MCF 10A (cell line): Measurements from ENCODE around the gene CENPU. TPM values are rescaled to one million over a fixed set of nuclear protein-coding genes. Genes with fewer than 3 reads are reported as not detected.
A peak's percentile ranks its signal among the peaks of the same experiment; 100 is the strongest.

Source experiments
- BruUV-seq: library from RNA; stranded (reverse); fragments of 400-500 nt; replicated peaks from 2 replicates; lab custom pipeline; 2021; lab: Mats Ljungman, UMichigan
- CTCF ChIA-PET: fragments of 300-600 bp; sonication (Branson Sonifier 250); formaldehyde crosslinking; extraction: SDS; loops from one replicate; lab custom pipeline; 2021; ENCODE audit warnings: antibody characterized with exemption, inconsistent platforms; lab: Yijun Ruan, JAX
- POLR2A ChIA-PET: fragments of 300-600, 350-650 bp; sonication (Branson Sonifier 250); formaldehyde crosslinking; extraction: SDS; loops from one replicate; lab custom pipeline; 2020; ENCODE audit warnings: antibody characterized with exemption, inconsistent platforms; lab: Yijun Ruan, JAX
- DNase-seq: peaks from one replicate; pipeline ENCODE4 v3.0.0-alpha.2; 2018; ENCODE audit not compliant: unreplicated experiment
- H3K27ac Mint-ChIP-seq: one replicate; pipeline ENCODE4 v1.8.0; 2022; ENCODE audit warnings: mild to moderate bottlenecking, low read depth, mixed read lengths; ENCODE audit not compliant: unreplicated experiment
- H3K27me3 Mint-ChIP-seq: one replicate; pipeline ENCODE4 v1.8.0; 2022; ENCODE audit warnings: mixed read lengths; ENCODE audit not compliant: insufficient read depth, unreplicated experiment
- H3K36me3 Mint-ChIP-seq: one replicate; pipeline ENCODE4 v1.8.0; 2022; ENCODE audit warnings: mild to moderate bottlenecking, moderate library complexity, mixed read lengths; ENCODE audit not compliant: insufficient read depth, unreplicated experiment
- H3K4me1 Mint-ChIP-seq: one replicate; pipeline ENCODE4 v1.8.0; 2022; ENCODE audit warnings: mixed read lengths; ENCODE audit not compliant: insufficient read depth, unreplicated experiment
- H3K4me3 Mint-ChIP-seq: one replicate; pipeline ENCODE4 v1.8.0; 2022; ENCODE audit warnings: mild to moderate bottlenecking, moderate library complexity, mixed read lengths; ENCODE audit not compliant: unreplicated experiment
- H3K9me3 Mint-ChIP-seq: one replicate; pipeline ENCODE4 v1.8.0; 2022; ENCODE audit warnings: mixed read lengths; ENCODE audit not compliant: unreplicated experiment
- CTCF ChIP-seq: fragments of 200-600 bp; IDR thresholded peaks from one replicate; pipeline ENCODE4 v1.8.0; 2022; ENCODE audit warnings: antibody characterized with exemption, mild to moderate bottlenecking; ENCODE audit not compliant: unreplicated experiment
- intact Hi-C: fragments of 100-400 bp; cut with micrococcal nuclease; formaldehyde crosslinking; loops from 2 replicates; pipeline ENCODE4 v1.14.1; 2022
- total RNA-seq: library from RNA; stranded (reverse); gene quantifications from 2 replicates; pipeline ENCODE4 v1.2.3, GENCODE V29; 2022

CENPU gene
- total RNA-seq, 1 experiment from 2014 or later = 22.3 TPM

GRCh38 chr4:184668096-184668495 is 65.8 kb downstream of the CENPU start:
- no peak for DNase-seq
- TF ChIP-seq CTCF = no peak
- H3K27me3 Mint-ChIP-seq = no peaks in the 10 kb centered on the region
- ChIA-PET CTCF (interaction anchor here (0.6 to 0.8 kb wide), 2 partner anchors 9 to 36 kb away, joined by 3 read pairs; no protein-coding TSS in a partner anchor), POLR2A (no interaction called here)
- H3K27ac Mint-ChIP-seq = no peak overlapping the region
- H3K4me3 Mint-ChIP-seq = no peak overlapping the region
- peaks cover 58% of the 10 kb centered on the region for H3K36me3 Mint-ChIP-seq
- no peaks in the 10 kb centered on the region for H3K4me1 Mint-ChIP-seq
- intact Hi-C loops = no loop called here
- no peaks in the 10 kb centered on the region for H3K9me3 Mint-ChIP-seq
- no TSS peak for BruUV-seq

GRCh38 chr4:184666670-184667069 is 67.2 kb downstream of the CENPU start:
- Mint-ChIP-seq H3K4me1 (no peaks in the 10 kb centered on the region), H3K27me3 (no peaks in the 10 kb centered on the region), H3K36me3 (peaks cover 47% of the 10 kb centered on the region), H3K9me3 (no peaks in the 10 kb centered on the region), H3K4me3 (no peak overlapping the region), H3K27ac (no peak overlapping the region)
- intact Hi-C loops = no loop called here
- ChIA-PET CTCF (interaction anchor here (0.6 to 0.7 kb wide), 2 partner anchors 17 to 403 kb away, joined by 3 read pairs; no protein-coding TSS in a partner anchor), POLR2A (no interaction called here)
- no TSS peak for BruUV-seq
- DNase-seq = no peak
- no peak for TF ChIP-seq CTCF

- H3K36me3 Mint-ChIP-seq = peaks cover 49% of the 10 kb centered on the region
- H3K27ac Mint-ChIP-seq = no peak overlapping the region
- no peaks in the 10 kb centered on the region for H3K9me3 Mint-ChIP-seq
- intact Hi-C loops = no loop called here
- peak; percentile 15 for DNase-seq
- no peaks in the 10 kb centered on the region for H3K4me1 Mint-ChIP-seq
- no TSS peak for BruUV-seq
- no peak for TF ChIP-seq CTCF
- H3K4me3 Mint-ChIP-seq = no peak overlapping the region
- POLR2A ChIA-PET = interaction anchor here (0.5 to 1.2 kb wide), 4 partner anchors 11 to 738 kb away, joined by 3 to 4 read pairs (median 3); no protein-coding TSS in a partner anchor
- CTCF ChIA-PET = no interaction called here
- H3K27me3 Mint-ChIP-seq = no peaks in the 10 kb centered on the region
Observed at GRCh38 chr4:184664445-184665210, 69.3 kb downstream of the CENPU start.

GRCh38 chr4:184662236-184662635 is 71.7 kb downstream of the CENPU start:
- Mint-ChIP-seq H3K4me3 (no peak overlapping the region), H3K27me3 (no peaks in the 10 kb centered on the region), H3K4me1 (no peaks in the 10 kb centered on the region), H3K27ac (no peak overlapping the region), H3K36me3 (peaks cover 46% of the 10 kb centered on the region), H3K9me3 (no peaks in the 10 kb centered on the region)
- no TSS peak for BruUV-seq
- CTCF ChIA-PET = interaction anchor here (0.7 to 1.2 kb wide), 2 partner anchors 387 to 398 kb away, joined by 3 read pairs; no protein-coding TSS in a partner anchor
- DNase-seq = no peak
- POLR2A ChIA-PET = interaction anchor here (0.9 to 1.1 kb wide), 2 partner anchors 14 to 17 kb away, joined by 3 read pairs; no protein-coding TSS in a partner anchor
- TF ChIP-seq CTCF = no peak
- intact Hi-C loops = no loop called here
